ENCODE data around the gene HDHD5.
"Not testable (repeated sequence)": the region's sequence is repeated elsewhere in the genome, so short reads cannot be mapped to it uniquely, and the experiment has no call there.

HDHD5 gene

DNA sequence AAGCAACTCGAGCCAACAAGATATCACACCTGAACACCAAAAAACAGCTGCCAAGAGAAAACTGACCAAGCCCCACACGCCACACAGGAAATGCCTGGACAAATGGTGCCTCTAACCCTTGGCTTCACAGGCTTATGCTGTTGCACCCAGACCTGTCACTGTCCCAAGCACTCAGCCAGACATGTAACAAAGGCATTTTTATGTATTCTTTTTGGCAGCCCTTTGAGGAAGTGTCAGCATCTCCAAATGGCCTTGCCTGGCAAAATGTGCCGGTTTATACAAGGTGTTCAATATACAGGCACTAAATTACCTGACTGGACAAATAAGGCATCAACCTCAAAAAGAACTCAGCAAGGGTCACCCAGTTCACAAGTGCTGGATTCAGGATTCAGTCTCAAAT, 6.1 kb downstream of the HDHD5 start:
- Histone ChIP-seq H3K9ac (ENCODE audit: insufficient read length, low read depth) (no peak overlapping the region), H3K27me3 (ENCODE audit: insufficient read depth, insufficient read length) (no peaks in the 10 kb centered on the region), H3K36me3 (ENCODE audit: insufficient read depth, insufficient read length, low read length) (peaks cover 40% of the 10 kb centered on the region), H3K9me3 (ENCODE audit: insufficient read depth, low read length) (no peaks in the 10 kb centered on the region), H3K4me3 (ENCODE audit: insufficient read length, low read depth) (no peak overlapping the region), H3K4me1 (ENCODE audit: insufficient read depth, insufficient read length) (no peaks in the 10 kb centered on the region)
- TF ChIP-seq ZNF274 (IDR thresholded peaks at IDR 0.05; ENCODE audit: low read depth, low read length) (no peak), SUZ12 (IDR thresholded peaks at IDR 0.05; ENCODE audit: extremely low read depth, insufficient read depth, insufficient read length) (no peak), YY1 (IDR thresholded peaks at IDR 0.05; ENCODE audit: insufficient read depth, insufficient read length) (no peak)
- DNase-seq (ENCODE audit: low read depth, low spot score): no peak

DNA sequence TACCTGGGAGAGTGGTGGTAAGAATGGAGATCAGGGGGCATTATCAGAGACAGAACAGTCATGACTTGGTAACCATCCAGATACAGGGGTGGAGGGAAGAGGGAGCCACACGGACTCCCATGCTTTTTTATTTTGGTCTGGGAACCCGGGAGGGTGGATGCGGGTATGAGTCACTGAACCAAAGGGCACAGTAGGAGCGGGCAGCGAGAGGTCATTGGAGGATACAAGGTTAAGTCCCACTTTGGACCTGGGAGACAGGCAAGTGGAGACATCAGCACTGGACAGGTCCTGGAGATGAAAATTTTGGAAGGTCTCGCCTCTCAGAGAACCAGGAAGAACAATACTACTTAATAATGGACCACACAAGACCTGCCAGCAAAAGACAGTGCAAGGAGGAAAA, 6.7 kb downstream of the HDHD5 start:
- DNase-seq (ENCODE audit: low read depth, low spot score): no peak

DNA sequence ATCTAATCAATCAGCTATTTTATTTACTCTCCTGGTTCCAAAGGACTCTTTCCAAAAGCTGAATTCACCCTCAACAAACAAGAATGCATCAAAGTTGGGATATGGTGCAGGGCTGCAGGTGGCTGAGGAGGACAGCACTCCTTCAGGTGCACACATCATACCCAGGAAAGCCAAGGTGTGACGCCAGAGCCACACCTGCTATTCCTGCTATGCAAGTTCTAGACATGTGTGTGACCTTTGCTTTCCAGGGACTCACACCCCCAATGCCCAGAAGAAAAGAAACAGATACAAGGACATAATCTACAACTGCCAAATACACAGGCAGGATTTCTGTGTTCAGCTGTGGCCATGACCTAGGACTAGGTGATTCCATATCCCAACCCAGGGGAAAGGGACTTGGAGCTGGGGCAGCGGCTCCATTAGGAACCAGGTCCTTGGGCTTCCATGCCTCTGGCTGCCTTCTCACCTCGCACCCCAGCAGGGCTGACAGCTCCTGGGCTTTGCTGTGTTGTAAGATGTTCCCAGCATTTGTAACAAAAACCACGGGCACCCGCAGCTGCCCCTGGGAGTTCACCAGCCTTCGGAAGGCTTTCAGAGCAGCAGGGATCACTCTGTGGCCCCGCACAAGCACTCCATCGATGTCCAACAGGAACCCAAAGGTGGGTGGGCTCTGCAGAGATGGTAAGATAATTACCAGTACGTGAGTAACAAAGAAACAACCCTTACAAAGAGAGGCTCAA, 9.8 kb downstream of the HDHD5 start:
- no peaks in the 10 kb centered on the region for H3K4me1 ChIP-seq (ENCODE audit: insufficient read depth, insufficient read length)
- no peak for DNase-seq (ENCODE audit: low read depth, low spot score)
- H3K4me3 ChIP-seq (ENCODE audit: insufficient read length, low read depth): no peak overlapping the region
- H3K9me3 ChIP-seq (ENCODE audit: insufficient read depth, low read length): no peaks in the 10 kb centered on the region
- TF ChIP-seq YY1 (IDR thresholded peaks at IDR 0.05; ENCODE audit: insufficient read depth, insufficient read length) (no peak), SUZ12 (IDR thresholded peaks at IDR 0.05; ENCODE audit: extremely low read depth, insufficient read depth, insufficient read length) (no peak), ZNF274 (IDR thresholded peaks at IDR 0.05; ENCODE audit: low read depth, low read length) (no peak)
- H3K36me3 ChIP-seq (ENCODE audit: insufficient read depth, insufficient read length, low read length): peaks cover 52% of the 10 kb centered on the region
- no peak overlapping the region for H3K9ac ChIP-seq (ENCODE audit: insufficient read length, low read depth)
- H3K27me3 ChIP-seq (ENCODE audit: insufficient read depth, insufficient read length): no peaks in the 10 kb centered on the region

More for the DNA sequence above, 6.7 kb downstream of the HDHD5 start:
- Histone ChIP-seq H3K4me3 (ENCODE audit: insufficient read length, low read depth) (no peak overlapping the region), H3K9ac (ENCODE audit: insufficient read length, low read depth) (no peak overlapping the region), H3K27me3 (ENCODE audit: insufficient read depth, insufficient read length) (no peaks in the 10 kb centered on the region), H3K4me1 (ENCODE audit: insufficient read depth, insufficient read length) (no peaks in the 10 kb centered on the region), H3K9me3 (ENCODE audit: insufficient read depth, low read length) (no peaks in the 10 kb centered on the region), H3K36me3 (ENCODE audit: insufficient read depth, insufficient read length, low read length) (peaks cover 40% of the 10 kb centered on the region)
- TF ChIP-seq YY1 (IDR thresholded peaks at IDR 0.05; ENCODE audit: insufficient read depth, insufficient read length) (no peak), SUZ12 (IDR thresholded peaks at IDR 0.05; ENCODE audit: extremely low read depth, insufficient read depth, insufficient read length) (no peak)

DNA sequence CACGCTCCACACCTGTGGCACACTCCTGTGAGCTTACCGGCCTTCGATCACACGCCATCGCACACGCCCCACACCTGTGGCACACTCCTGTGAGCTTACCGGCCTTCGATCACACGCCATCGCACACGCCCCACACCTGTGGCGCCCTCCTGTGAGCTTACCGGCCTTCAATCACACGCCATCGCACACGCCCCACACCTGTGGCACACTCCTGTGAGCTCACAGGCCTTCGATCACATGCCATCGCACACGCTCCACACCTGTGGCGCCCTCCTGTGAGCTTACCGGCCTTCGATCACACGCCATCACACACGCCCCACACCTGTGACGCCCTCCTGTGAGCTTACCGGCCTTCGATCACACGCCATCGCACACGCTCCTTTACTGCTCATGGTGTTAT, 11.6 kb downstream of the HDHD5 start:
- not testable (repeated sequence) for H3K27me3 ChIP-seq (ENCODE audit: insufficient read depth, insufficient read length); DNase-seq (ENCODE audit: low read depth, low spot score); H3K9ac ChIP-seq (ENCODE audit: insufficient read length, low read depth); H3K9me3 ChIP-seq (ENCODE audit: insufficient read depth, low read length); H3K4me1 ChIP-seq (ENCODE audit: insufficient read depth, insufficient read length); H3K4me3 ChIP-seq (ENCODE audit: insufficient read length, low read depth)
- H3K36me3 ChIP-seq (ENCODE audit: insufficient read depth, insufficient read length, low read length): peaks cover 61% of the 10 kb centered on the region

DNA sequence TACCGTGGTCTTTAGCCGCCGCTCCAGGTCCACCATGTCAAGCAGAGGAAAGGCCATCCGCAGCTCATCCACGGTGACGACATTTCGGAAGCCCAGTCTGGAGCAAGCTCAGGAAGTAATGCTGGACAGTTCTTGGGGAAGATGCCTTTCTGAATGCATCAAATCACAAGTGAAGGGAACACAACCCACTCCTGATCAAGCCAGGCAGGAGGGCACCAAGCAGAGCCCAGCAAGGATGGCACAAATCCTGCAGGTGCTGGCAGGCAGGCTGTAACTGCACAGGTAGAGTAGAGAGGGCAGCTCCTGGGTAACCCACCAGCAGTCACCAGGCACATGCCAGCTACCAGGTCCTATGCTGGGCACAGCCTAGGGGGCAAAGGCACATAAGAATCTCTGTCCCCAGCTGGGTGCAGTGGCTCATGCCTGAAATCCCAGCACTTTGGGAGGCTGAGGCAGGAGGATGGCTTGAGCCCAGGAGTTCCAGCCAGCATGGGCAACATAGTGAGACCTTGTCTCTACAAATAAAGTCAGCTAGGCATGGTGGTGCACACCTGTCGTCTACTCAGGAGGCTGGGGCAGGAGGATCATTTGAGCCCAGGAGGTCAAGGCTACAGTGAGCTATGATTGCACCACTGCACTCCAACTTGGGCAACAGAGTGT, 13.9 kb downstream of the HDHD5 start:
- DNase-seq (ENCODE audit: low read depth, low spot score): no peak
- Histone ChIP-seq H3K9me3 (ENCODE audit: insufficient read depth, low read length) (no peaks in the 10 kb centered on the region), H3K4me1 (ENCODE audit: insufficient read depth, insufficient read length) (peaks cover 5% of the 10 kb centered on the region), H3K27me3 (ENCODE audit: insufficient read depth, insufficient read length) (no peaks in the 10 kb centered on the region), H3K9ac (ENCODE audit: insufficient read length, low read depth) (no peak overlapping the region), H3K4me3 (ENCODE audit: insufficient read length, low read depth) (no peak overlapping the region), H3K36me3 (ENCODE audit: insufficient read depth, insufficient read length, low read length) (peaks cover 80% of the 10 kb centered on the region)
- no peak for TF ChIP-seq ZNF274 (IDR thresholded peaks at IDR 0.05; ENCODE audit: low read depth, low read length)
- no peak for TF ChIP-seq YY1 (IDR thresholded peaks at IDR 0.05; ENCODE audit: insufficient read depth, insufficient read length)
- TF ChIP-seq SUZ12 (IDR thresholded peaks at IDR 0.05; ENCODE audit: extremely low read depth, insufficient read depth, insufficient read length): no peak

- Histone ChIP-seq H3K4me1 (ENCODE audit: insufficient read depth, insufficient read length) (peaks cover 5% of the 10 kb centered on the region), H3K4me3 (ENCODE audit: insufficient read length, low read depth) (no peak overlapping the region), H3K9ac (ENCODE audit: insufficient read length, low read depth) (no peak overlapping the region), H3K36me3 (ENCODE audit: insufficient read depth, insufficient read length, low read length) (peaks cover 78% of the 10 kb centered on the region), H3K27me3 (ENCODE audit: insufficient read depth, insufficient read length) (no peaks in the 10 kb centered on the region), H3K9me3 (ENCODE audit: insufficient read depth, low read length) (no peaks in the 10 kb centered on the region)
- no peak for DNase-seq (ENCODE audit: low read depth, low spot score)
- no peak for TF ChIP-seq YY1 (IDR thresholded peaks at IDR 0.05; ENCODE audit: insufficient read depth, insufficient read length)
- no peak for TF ChIP-seq ZNF274 (IDR thresholded peaks at IDR 0.05; ENCODE audit: low read depth, low read length)
- TF ChIP-seq SUZ12 (IDR thresholded peaks at IDR 0.05; ENCODE audit: extremely low read depth, insufficient read depth, insufficient read length): no peak
Measured at GRCh38 chr22:17143826-17144225, 15.3 kb downstream of the HDHD5 start.

DNA sequence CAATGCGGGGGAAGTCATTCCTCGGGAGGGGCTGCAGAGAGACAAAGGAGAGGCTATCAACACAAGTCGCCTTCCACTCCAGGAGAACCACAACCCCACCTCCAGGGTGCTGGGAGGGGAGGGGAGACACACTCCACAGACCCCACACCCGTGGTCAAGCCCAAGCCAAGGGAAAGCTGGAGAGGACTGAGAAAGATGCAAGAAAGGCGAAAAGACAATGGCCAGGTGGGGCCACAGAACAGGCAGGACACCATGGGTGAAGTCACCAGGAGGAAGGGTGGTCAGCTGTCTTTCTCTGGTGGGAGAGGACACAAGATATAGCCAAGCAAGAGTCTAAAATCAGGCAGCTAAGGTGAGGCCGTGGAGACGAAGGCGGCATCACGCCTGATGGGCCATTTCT, 16.0 kb downstream of the HDHD5 start:
- H3K9ac ChIP-seq (ENCODE audit: insufficient read length, low read depth): no peak overlapping the region
- TF ChIP-seq ZNF274 (IDR thresholded peaks at IDR 0.05; ENCODE audit: low read depth, low read length) (no peak), YY1 (IDR thresholded peaks at IDR 0.05; ENCODE audit: insufficient read depth, insufficient read length) (no peak), SUZ12 (IDR thresholded peaks at IDR 0.05; ENCODE audit: extremely low read depth, insufficient read depth, insufficient read length) (no peak)
- H3K4me3 ChIP-seq (ENCODE audit: insufficient read length, low read depth): no peak overlapping the region
- H3K9me3 ChIP-seq (ENCODE audit: insufficient read depth, low read length): no peaks in the 10 kb centered on the region
- no peak for DNase-seq (ENCODE audit: low read depth, low spot score)
- H3K4me1 ChIP-seq (ENCODE audit: insufficient read depth, insufficient read length): peaks cover 5% of the 10 kb centered on the region
- no peaks in the 10 kb centered on the region for H3K27me3 ChIP-seq (ENCODE audit: insufficient read depth, insufficient read length)
- peaks cover 78% of the 10 kb centered on the region for H3K36me3 ChIP-seq (ENCODE audit: insufficient read depth, insufficient read length, low read length)

All from NT2/D1 (cell line).